Adrenal gland (tissue), 5 donors: ENCODE data around the gene SYT1.

ENCODE experiments used
- POLR2A ChIP-seq, 2 donors: fragments of 450-650 bp; IDR thresholded peaks; one replicate each; pipeline ENCODE4 v1.6.1; 2017; ENCODE audit warnings: antibody characterized with exemption in 2 of 2, mild to moderate bottlenecking in 2 of 2, moderate library complexity in 1 of 2
- TF ChIP-seq, protein P1 (sequence below), 6 experiments: fragments of 450-650 bp in 4 of 6; fragments of 200-600 bp in 2 of 6; sonication (generic) in 1 of 6; IDR thresholded peaks; 1 replicate in 5 of 6; 2 replicates in 1 of 6; pipeline versions ENCODE4 v1.5.1 to v1.8.0; 2016 to 2021; ENCODE audit warnings: antibody characterized with exemption in 6 of 6, mild to moderate bottlenecking in 2 of 6, moderate library complexity in 1 of 6
- donor health status: DM: no; HTN: no; CAD: no.

DNA sequence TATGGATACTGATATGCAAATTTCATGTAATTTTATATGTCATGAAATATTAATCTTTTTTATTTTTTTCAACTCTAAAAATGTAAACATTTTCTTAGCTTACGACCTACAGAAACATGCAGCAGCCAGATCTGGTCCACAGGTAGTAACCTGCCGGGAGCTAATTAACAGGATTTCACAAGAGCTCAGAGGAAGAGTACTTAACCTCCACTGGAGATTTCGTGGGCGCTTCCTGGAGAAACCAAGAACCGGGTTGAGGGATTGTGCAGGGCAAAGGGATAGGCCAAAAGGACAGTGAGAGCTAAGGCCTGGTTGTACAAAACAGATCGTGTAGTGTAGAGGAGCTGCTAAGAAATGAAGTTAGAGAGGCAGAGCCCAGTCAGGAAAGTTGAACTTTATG is 510.5 kb downstream of the SYT1 start:
- TF ChIP-seq POLR2A (IDR thresholded peaks at IDR 0.05): no peak
- TF ChIP-seq, protein P1, sequence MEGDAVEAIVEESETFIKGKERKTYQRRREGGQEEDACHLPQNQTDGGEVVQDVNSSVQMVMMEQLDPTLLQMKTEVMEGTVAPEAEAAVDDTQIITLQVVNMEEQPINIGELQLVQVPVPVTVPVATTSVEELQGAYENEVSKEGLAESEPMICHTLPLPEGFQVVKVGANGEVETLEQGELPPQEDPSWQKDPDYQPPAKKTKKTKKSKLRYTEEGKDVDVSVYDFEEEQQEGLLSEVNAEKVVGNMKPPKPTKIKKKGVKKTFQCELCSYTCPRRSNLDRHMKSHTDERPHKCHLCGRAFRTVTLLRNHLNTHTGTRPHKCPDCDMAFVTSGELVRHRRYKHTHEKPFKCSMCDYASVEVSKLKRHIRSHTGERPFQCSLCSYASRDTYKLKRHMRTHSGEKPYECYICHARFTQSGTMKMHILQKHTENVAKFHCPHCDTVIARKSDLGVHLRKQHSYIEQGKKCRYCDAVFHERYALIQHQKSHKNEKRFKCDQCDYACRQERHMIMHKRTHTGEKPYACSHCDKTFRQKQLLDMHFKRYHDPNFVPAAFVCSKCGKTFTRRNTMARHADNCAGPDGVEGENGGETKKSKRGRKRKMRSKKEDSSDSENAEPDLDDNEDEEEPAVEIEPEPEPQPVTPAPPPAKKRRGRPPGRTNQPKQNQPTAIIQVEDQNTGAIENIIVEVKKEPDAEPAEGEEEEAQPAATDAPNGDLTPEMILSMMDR (IDR thresholded peaks at IDR 0.05): no peak
